GM19438 (cell line): Measurements from ENCODE around the gene ATP9B.

Experiments
- ATAC-seq: cut with Tn5 transposase; IDR thresholded peaks from one replicate; pipeline ENCODE4 v1.9.1; 2021; ENCODE audit warnings: low read depth; ENCODE audit not compliant: unreplicated experiment

Gene ATP9B, protein sequence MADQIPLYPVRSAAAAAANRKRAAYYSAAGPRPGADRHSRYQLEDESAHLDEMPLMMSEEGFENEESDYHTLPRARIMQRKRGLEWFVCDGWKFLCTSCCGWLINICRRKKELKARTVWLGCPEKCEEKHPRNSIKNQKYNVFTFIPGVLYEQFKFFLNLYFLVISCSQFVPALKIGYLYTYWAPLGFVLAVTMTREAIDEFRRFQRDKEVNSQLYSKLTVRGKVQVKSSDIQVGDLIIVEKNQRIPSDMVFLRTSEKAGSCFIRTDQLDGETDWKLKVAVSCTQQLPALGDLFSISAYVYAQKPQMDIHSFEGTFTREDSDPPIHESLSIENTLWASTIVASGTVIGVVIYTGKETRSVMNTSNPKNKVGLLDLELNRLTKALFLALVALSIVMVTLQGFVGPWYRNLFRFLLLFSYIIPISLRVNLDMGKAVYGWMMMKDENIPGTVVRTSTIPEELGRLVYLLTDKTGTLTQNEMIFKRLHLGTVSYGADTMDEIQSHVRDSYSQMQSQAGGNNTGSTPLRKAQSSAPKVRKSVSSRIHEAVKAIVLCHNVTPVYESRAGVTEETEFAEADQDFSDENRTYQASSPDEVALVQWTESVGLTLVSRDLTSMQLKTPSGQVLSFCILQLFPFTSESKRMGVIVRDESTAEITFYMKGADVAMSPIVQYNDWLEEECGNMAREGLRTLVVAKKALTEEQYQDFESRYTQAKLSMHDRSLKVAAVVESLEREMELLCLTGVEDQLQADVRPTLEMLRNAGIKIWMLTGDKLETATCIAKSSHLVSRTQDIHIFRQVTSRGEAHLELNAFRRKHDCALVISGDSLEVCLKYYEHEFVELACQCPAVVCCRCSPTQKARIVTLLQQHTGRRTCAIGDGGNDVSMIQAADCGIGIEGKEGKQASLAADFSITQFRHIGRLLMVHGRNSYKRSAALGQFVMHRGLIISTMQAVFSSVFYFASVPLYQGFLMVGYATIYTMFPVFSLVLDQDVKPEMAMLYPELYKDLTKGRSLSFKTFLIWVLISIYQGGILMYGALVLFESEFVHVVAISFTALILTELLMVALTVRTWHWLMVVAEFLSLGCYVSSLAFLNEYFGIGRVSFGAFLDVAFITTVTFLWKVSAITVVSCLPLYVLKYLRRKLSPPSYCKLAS

DNA sequence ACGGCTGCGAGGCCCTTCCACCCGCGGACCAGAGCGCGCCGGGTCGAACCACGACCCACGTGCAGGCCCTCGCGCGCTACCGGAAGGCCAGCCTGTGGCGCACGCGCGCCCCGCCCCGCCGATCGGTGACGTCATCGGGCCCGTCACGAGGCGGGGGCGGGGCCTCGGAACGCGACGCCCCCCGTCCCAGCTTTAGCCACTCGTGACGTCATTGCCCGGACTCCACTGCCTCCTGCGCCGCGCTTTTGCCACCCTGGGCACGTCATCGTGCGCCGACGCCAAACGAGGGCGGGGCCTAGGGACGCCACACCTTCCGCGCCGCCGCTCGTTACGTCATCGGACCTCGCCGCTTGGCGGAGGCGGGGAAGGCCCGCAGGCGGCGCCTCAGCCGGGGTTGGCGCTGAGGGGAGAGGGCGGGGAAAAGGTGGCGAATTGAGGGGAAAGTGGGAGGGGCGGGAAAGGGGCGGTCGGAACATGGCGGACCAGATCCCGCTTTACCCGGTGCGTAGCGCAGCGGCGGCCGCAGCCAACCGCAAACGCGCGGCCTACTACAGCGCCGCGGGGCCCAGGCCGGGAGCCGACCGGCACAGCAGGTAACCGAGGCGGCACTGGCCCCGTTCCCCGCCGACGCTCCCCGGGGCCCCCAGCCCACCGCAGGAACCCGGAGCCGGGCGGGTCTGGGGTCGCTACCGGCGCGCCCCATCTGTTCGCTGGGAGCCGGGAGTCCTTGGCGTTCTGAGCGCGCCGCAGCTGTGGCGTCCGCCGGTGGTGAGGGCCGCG lies at the start of gene ATP9B:
Gene ATP9B, plus strand, starts transcription at position 458 of the 780 bp plus-strand sequence. Its CDS starts 17 bp downstream, at position 475.
- peak; percentile 87 for ATAC-seq

DNA sequence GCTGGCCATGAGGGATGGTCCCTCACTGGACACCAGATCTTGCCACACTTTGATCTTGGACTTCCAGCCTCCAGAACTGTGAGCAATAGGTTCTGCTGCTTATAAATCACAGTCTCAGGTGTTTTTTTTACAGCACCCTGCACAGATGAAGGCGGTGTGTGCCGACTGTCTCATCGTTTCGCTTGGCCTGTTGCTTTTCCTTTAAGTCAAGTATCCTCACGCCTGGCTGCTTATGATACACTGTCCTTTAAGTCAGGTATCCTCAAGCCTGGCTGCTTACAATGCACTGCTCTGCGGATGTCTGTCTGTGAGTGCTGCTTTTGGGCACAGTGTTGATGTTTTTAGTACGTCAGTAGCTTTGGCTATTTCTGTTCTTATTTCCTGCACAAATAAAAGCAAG lies 49.3 kb upstream of the ATP9B start:
- no peak for ATAC-seq

DNA sequence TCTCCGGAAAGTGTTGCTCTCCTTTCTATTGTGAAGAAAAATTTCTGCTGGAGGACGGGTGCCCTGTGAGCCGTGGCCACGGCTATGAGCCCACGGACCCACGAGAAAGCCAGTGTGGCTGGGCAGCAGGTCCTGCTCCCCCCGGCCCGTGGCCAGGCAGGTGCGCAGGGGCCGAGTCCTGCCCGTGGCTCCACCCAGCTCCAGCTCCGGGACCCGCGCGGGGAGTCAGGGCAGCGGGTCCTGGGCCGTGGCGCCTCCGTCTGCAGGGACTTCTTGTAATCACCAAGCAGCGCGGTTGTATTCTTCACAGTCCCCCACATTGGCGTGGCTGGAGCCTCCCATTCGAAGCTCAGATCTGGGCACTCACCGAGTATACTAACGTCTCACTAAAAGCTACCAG lies 46.6 kb upstream of the ATP9B start:
- ATAC-seq, result no peak

DNA sequence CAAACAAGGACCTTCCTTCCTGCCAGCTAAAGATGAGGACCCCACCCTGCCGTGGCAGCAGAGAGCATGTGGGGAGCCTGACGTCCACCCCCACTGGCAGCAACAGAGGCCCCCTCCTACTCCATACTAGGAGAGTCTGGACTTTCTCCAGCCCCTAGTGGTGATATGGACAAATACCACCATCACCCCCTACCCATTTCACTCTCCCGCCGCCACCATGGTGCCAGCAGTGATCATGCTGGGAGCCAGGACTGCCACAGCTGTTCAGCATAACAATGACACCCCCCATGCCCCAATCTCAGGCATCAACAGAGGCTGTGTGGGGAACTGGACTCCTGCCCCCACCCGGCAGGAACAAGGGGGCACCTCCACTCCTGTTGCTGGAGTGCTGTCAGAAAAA lies 42.7 kb upstream of the ATP9B start:
- no peak for ATAC-seq

DNA sequence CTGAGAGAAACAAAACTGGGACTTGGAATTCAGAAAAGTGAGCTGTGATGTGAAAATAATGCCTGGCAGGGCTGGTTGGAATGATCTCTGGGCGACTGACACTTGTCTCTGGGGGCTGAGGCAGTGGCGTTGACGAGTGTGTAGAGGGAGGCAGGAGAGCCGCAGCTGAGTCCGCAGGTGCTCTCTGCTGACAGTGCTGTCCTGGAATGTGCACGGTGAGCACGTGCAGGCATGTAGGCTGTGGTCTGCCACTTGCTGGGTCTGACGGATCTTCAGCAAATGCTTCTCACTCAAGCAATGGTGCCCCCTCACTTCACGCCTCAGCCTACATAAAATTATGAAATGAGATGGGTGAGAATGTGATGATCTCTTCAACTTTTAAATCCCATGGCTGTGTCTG lies 38.5 kb upstream of the ATP9B start:
- ATAC-seq, result no peak

DNA sequence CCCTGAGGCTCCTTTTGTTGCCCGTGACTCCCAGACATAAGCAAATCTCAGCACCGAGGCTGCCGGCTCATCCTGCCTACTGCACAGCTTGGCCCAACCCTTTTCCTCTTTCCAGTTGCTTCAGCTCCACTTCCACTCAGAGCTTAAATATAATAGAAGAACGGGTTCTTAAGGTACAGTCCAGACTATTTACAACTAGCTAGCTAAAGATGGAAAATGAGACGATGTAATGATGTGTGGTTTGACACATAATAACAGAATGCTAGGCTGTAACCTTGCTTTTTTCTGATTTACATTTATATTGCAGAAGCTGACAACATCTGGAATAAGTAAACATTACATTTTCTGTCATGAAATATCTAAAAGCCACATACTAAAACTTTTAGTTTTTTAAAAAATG lies 26.9 kb upstream of the ATP9B start:
- ATAC-seq, result no peak

DNA sequence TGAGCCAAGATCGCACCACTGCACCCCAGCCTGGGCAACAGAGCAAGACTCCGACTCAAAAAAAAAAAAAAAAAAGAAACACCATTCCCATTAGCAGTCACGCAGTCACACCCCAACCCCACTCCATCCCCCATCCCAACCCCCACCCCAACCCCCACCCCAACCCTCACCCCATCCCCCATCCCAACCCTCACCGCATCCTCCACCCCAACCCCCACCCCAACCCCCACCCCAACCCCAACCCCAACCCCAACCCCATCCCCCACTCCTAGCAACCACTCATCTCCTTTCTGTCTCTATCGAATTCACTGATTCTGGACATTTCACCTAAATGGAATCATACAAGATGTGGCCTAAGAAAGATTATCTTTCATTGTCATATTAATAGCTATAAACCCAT lies 25.9 kb upstream of the ATP9B start:
- ATAC-seq, result no peak

DNA sequence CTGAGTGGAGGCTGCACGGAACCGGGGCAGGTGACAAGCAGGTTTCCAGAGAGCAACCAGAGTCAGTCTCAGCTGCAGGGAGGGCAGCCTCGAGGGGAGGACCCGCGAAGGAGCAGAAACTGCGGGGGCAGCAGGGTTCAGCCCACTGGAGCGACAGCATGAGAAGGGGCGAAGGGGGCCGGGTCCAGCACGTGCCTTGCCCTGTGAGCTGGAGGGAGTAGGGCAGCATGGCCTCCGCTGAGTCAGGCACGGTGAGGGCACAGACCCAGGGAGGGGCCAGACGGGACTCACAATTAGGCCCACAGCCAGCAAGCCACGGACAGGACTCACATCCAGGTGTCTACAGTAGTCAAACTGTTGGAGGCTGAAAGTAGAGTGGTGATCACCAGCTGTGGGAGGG lies 22.7 kb upstream of the ATP9B start:
- ATAC-seq, result no peak

DNA sequence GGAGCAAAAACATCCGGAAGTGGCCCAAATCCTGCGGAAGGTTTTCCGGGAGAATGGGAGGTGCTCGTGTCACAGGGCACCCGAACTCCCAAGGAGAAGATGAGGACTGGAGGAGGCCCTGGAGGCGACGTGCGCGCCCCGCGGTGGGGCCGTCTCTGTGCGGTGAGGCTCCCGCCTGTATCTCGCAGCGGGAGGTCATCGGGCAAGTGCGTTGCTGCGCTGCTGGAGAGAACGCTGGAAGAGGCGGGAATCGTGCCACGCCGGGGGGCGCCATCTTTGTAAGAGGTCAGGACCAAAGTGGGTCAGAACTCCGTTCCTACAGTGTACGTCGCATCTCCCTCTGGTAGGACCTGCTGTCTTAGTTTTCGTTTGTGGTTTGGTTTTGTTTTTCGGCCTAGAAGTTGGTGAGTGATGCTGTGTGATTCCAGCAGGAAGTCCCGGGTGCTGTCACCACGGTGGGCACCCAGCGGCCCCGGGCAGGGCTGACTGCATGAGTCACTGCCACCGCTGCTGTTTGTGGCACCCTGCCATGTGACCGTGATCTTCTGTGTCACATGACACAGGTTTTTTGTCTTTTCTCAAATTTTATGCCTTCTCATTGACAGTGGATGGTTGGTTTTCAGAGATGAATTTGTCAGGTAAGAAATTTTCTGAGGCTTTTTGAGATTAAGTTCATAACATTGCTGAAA lies 21.5 kb upstream of the ATP9B start:
- no peak for ATAC-seq

DNA sequence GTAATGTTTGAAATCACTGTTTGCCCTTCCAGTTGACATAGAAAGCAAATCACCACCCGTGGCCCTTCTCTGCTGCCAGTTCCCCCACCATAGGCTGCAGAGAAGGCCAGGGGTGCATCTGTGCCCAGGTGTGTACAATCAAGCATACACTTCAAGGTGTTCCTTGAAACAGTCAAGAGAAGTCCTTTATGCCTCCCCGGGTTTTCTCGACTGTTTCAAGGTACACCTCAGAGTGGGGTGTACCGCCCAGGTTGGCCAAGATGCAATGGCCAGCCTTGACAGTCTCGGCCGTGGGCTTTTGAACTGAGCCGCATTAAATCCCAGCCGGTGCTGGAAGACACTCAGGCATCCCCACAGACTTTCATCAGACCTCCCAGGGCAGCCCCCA lies 21.0 kb upstream of the ATP9B start:
- no peak for ATAC-seq

DNA sequence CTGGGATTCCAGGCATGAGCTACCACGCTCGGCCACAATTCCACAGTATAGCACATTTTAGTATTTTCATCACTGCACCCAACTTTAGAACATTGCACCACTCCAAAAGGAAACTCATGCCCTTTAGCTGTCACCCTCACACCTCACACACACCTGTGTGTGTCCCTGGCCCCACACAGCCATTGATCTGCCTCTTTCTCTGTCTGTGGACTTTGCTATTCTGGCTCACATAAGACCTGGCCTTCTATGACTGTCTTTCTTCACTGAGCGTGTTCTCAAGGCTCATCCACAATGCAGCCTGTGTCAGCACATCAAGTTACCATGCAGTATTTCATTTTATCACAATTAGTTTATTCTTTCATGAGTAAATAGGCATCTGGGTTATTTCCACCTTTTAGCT lies 19.7 kb upstream of the ATP9B start:
- no peak for ATAC-seq

DNA sequence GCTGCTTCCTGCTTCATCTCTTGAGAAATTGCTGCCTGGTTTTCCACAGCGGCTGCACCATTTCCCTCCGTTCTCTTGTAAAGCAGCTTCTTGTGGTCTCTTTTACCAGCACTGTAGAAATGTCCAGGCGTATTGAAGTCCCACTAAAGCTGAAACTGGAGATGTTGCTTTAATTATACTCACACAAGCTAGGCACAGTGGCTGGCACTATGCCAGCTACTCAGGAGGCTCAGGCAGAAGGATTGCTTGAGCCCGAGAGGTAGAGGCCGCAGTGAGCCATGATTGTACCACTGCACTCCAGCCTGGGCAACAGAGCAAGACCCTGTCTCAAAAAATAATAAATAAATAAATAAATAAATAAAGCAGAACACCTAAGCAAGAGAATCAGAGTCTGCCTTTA lies 19.2 kb upstream of the ATP9B start:
- ATAC-seq, result no peak

DNA sequence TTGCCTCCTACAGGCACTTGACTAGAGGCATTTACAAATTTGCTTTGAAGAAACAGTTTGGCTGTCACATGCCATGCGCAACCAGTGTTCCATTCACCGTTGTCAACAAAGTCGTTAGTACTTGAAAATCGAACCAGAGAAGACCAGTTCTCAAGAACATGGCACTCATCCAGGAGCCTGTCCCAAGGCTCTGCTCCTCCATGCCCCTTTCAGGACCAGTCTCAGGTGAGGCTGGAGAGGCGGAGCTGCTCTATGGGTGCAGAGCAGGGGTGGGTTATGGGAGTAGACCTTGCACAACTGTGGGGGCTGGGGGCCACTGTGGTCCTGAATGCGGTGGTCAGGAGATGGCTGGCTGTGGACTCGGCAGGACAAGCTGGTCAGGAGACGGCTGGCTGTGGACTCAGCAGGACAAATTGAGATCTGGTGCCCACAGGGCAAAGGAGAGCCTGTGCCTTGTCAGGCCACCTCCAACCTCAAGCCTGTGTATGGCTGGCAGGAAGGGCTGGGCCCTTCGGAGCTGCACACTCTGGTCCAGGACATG lies 12.3 kb upstream of the ATP9B start:
- no peak for ATAC-seq

DNA sequence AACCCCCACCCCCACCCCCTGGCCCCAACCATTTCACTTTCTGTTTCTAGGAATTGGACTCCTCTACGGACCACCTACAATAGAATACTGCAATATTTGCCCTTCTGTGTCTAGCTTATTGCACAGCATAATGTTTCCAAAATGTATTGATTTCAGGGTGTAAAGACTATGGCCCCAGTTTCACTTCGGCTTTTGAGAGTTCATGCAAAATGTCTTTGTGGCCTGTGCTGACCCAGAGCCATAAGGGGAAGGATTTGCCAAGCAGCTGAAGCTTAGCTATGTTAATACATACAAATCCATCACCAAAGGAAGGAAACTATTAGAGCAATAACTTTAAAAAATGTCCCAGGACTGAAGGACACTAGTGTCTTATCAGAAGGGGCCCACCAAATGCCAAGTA lies 11.2 kb upstream of the ATP9B start:
- no peak for ATAC-seq

DNA sequence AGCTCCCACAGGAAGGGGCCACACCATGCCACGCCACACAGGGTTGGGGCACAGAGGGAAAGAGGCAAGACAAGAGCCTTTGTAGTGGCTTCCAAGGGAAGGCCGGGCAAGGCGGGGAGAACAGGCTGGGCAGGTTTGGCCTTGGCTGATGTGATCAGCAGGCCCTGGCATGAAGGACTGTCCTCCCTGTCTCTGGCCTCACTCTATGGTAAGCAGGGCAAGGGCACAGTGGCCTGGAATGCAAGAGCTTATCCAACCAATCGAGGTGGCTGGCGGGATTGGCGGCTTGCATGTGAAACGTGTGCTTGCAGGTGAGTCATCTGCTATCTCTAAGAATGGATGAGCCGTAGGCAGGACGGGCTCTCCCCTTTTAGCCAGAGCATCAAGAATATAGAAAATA lies 6.4 kb upstream of the ATP9B start:
- no peak for ATAC-seq

DNA sequence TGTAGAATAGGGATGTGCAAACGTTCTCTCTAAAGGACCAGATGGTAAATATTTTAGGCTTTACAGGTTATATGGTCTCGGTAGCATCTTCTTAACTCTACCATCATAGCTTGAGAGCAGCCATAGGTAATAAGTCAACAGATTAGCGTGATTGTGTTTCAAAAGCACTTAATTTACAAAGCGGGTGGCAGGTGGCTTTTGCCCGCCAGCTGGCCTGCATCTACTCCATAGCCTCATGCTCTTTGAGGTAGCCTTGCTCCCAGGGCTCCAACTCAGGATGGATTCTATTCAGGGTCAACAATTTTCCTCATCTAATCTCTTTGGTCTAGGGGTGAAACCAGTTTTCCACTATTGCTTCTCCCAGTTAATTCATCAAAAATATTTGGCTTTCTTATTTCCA lies 5.0 kb upstream of the ATP9B start:
- no peak for ATAC-seq

DNA sequence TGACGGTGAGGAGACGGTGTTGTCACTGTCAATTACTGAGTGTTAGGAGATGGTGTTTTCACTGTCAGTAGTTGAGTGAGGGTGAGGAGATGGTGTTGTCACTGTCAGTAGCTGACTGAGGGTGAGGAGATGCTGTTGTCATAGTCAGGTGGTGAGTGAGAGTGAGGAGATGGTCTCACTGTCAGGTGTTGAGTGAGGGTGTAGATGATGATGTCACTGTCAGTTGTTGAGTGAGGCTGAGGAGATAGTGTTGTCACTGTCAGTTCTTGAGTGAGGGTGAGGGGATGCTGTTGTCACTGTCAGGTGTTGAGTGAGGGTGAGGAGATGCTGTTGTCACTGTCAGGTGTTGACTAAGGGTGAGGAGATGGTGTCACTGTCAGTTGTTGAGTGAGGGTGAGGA lies 3.4 kb upstream of the ATP9B start:
- ATAC-seq, result no peak

DNA sequence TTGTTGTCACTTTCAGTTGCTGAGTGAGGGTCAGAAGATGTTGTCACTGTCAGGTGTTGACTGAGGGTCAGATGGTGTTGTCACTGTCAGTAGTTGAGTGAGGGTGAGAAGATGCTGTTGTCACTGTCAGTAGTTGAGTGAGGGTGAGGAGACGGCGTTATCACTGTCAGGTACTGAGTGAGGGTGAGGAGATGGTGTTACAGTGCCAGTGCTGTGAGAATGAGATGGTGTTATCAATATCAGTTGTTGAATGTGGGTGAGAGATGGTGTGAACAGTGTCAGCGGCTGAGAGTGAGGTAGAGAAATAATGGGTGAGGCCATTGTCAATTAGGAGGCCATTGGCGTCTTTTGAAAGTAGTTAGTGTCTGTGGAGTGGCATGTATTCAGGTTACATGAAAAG lies 1.6 kb upstream of the ATP9B start:
- ATAC-seq, result no peak

DNA sequence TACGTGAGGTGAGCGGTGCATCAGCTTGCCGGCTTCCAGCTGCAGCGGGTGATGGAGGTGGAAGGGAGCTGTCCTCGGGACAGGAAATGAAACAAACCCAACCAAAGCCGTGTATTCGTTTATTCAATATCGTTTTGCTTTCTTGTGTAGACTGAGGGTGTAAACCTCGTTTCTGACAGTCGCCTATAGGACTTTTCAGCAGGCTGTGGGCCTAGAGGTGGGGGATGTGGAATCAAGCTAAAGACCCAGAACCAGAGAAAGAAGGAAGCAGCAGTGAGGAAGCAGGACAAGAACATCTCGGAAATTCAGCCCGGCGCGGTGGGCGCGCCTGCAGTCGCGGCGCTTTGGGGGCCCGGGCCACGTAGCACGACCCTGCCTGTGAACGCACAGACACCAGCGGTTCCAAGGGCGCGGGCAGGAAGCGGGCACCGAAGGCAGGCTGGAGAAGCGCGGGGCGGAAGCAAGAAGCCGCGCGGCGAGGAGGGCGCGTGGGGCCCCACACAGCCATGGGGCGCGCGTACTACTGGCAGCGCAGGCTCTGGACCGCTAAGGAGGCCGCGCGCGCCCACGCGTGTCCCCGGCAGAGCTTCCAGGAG lies 755 bp upstream of the ATP9B start:
- no peak for ATAC-seq
